ENCODE data around the gene NDUFB7.
A peak's percentile ranks its signal among the peaks of the same experiment; 100 is the strongest.
"Not testable (repeated sequence)": the region's sequence is repeated elsewhere in the genome, so short reads cannot be mapped to it uniquely, and the experiment has no call there.

The NDUFB7 gene

DNA sequence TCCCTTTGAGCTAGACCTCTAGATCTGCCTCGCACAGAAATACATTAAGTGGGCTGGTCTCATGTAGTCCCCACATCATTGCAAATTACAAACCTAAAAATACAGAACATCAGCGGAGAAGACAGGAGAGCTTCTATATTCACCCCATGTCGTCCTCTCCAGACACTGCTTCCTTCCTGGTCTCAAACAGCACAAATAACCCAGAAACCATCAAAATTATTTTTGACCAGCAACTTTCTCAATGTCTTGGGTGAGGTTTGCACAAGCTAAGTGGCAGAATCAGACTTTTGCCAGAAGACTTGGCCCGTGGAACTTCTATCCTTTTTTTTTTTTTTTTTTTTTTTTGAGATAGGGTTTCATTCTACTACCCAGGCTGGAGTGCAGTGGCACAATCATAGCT, 39.2 kb upstream of the NDUFB7 start:
- TF ChIP-seq, protein P1, sequence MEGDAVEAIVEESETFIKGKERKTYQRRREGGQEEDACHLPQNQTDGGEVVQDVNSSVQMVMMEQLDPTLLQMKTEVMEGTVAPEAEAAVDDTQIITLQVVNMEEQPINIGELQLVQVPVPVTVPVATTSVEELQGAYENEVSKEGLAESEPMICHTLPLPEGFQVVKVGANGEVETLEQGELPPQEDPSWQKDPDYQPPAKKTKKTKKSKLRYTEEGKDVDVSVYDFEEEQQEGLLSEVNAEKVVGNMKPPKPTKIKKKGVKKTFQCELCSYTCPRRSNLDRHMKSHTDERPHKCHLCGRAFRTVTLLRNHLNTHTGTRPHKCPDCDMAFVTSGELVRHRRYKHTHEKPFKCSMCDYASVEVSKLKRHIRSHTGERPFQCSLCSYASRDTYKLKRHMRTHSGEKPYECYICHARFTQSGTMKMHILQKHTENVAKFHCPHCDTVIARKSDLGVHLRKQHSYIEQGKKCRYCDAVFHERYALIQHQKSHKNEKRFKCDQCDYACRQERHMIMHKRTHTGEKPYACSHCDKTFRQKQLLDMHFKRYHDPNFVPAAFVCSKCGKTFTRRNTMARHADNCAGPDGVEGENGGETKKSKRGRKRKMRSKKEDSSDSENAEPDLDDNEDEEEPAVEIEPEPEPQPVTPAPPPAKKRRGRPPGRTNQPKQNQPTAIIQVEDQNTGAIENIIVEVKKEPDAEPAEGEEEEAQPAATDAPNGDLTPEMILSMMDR (IDR thresholded peaks at IDR 0.05; ENCODE audit: borderline replicate concordance, control extremely low read depth, extremely low read depth, insufficient read depth, missing control alignments): no peak
- in situ Hi-C loops (cut with MboI; ENCODE audit: low sequenced_read_pairs, unreplicated experiment): no loop called here
- DNase-seq (ENCODE audit: low spot score): no peak

GRCh38 chr19:14606627-14607026, 34.8 kb upstream of the NDUFB7 start:
- TF ChIP-seq, protein P1 (IDR thresholded peaks at IDR 0.05; ENCODE audit: borderline replicate concordance, control extremely low read depth, extremely low read depth, insufficient read depth, missing control alignments): no peak
- in situ Hi-C loops (cut with MboI; ENCODE audit: low sequenced_read_pairs, unreplicated experiment): no loop called here
- no peak for DNase-seq (ENCODE audit: low spot score)

GRCh38 chr19:14603990-14604387, 32.1 kb upstream of the NDUFB7 start:
- TF ChIP-seq, protein P1 (IDR thresholded peaks at IDR 0.05; ENCODE audit: borderline replicate concordance, control extremely low read depth, extremely low read depth, insufficient read depth, missing control alignments): no peak
- peak; percentile 77 for DNase-seq (ENCODE audit: low spot score)
- in situ Hi-C loops (cut with MboI; ENCODE audit: low sequenced_read_pairs, unreplicated experiment): no loop called here

DNA sequence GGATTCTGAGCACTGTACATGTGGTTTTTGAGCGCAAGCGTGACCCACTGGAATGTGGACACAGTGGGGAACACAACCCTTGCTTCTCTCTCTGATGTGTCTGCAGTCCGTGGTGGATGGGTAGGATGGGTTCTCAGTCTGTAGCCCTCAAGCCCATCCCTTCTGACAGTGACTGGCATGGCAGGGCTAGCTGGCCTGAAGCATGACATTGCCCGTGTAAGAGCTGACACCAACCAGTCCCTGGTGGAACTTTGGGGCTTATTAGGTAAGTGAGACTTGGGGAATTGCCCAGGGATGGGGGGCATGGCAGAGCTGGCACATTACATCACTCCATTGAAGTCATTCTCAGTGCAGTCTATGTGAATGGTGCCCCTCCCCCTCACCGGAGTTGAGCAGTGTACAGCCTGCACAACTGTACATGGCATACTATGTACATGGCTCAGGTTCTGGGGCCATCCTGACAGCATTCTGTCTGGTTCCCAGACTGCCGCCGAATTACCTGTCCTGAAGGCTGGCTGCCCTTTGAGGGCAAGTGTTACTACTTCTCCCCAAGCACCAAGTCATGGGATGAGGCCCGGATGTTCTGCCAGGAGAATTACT, 27.8 kb upstream of the NDUFB7 start:
- TF ChIP-seq, protein P1 (IDR thresholded peaks at IDR 0.05; ENCODE audit: borderline replicate concordance, control extremely low read depth, extremely low read depth, insufficient read depth, missing control alignments): no peak
- in situ Hi-C loops (cut with MboI; ENCODE audit: low sequenced_read_pairs, unreplicated experiment): no loop called here
- no peak for DNase-seq (ENCODE audit: low spot score)

DNA sequence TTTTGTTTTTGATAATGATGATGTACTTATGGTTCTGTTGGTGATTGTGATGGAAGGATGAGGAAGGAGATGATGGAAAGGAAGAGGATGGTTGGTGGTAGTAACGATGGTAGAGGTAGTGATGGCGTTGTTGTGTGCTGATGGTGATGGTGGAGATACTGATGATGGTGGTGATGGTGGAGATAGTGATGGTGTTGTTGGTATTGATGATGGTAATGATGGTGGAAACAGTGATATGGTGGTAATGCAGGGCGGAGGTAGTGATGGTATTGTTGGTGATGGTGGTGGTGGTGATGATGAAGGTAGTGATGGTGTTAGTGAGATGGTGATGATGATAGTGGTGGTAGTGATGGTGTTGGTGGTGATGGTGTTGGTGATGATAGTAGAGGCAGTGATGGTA, 23.7 kb upstream of the NDUFB7 start:
- in situ Hi-C loops (cut with MboI; ENCODE audit: low sequenced_read_pairs, unreplicated experiment): no loop called here
- no peak for DNase-seq (ENCODE audit: low spot score)
- TF ChIP-seq, protein P1 (IDR thresholded peaks at IDR 0.05; ENCODE audit: borderline replicate concordance, control extremely low read depth, extremely low read depth, insufficient read depth, missing control alignments): no peak

- in situ Hi-C loops (cut with MboI; ENCODE audit: low sequenced_read_pairs, unreplicated experiment); DNase-seq (ENCODE audit: low spot score): not testable (repeated sequence)
Measured at GRCh38 chr19:14589433-14589832, 17.6 kb upstream of the NDUFB7 start.

DNA sequence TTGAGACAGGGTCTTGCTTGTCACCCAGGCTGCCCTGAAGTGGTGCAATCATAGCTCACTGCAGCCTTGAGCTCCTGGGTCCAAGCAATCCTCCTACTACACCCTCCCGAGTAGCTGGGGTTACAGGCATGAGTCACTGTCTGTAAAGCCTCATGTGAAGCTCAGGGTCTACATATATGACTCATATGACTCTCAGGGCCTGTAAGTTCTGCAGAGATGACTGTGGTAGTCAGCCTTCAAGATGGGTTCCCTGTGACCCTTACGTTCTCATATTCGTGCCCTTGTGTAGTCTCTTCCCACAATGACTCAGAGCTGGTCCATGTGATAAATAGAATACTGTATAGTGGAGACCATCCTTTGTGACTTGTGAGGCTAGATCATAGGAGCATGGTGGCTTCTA, 13.3 kb upstream of the NDUFB7 start:
- DNase-seq (ENCODE audit: low spot score); in situ Hi-C loops (cut with MboI; ENCODE audit: low sequenced_read_pairs, unreplicated experiment): not testable (repeated sequence)

GRCh38 chr19:14584372-14584771, 12.5 kb upstream of the NDUFB7 start:
- in situ Hi-C loops (cut with MboI; ENCODE audit: low sequenced_read_pairs, unreplicated experiment); DNase-seq (ENCODE audit: low spot score): not testable (repeated sequence)
